Esophagus (tissue), 2 donors: ENCODE results near the gene FAM219B. TPM values are rescaled to one million over a fixed set of nuclear protein-coding genes. Genes with fewer than 3 reads are reported as not detected.

Source experiments
- H3K27ac ChIP-seq, 2 donors: one replicate each; pipeline ENCODE4 v1.5.1; 2013; ENCODE audit warnings: low read depth in 2 of 2, mild to moderate bottlenecking in 2 of 2, inconsistent platforms in 1 of 2, low read length in 1 of 2, moderate library complexity in 1 of 2
- H3K27me3 ChIP-seq, 2 donors: one replicate each; pipeline ENCODE4 v1.6.1; 2013; ENCODE audit warnings: low read length in 2 of 2, control low read depth in 1 of 2, mild to moderate bottlenecking in 1 of 2; ENCODE audit not compliant: insufficient read depth in 2 of 2, control insufficient read depth in 1 of 2
- H3K36me3 ChIP-seq, 2 donors: one replicate each; pipeline ENCODE4 v1.6.1; 2013; ENCODE audit warnings: low read length in 1 of 2; ENCODE audit not compliant: control insufficient read depth in 2 of 2, insufficient read depth in 2 of 2
- H3K4me1 ChIP-seq, 2 donors: one replicate each; pipeline ENCODE4 v1.6.1; 2013; ENCODE audit warnings: low read length in 1 of 2; ENCODE audit not compliant: control insufficient read depth in 2 of 2, insufficient read depth in 2 of 2
- H3K4me3 ChIP-seq, 2 donors: one replicate each; pipeline ENCODE4 v1.5.1; 2013; ENCODE audit warnings: low read length in 2 of 2, mild to moderate bottlenecking in 2 of 2, low read depth in 1 of 2, moderate library complexity in 1 of 2
- H3K9me3 ChIP-seq, 2 donors: one replicate each; pipeline ENCODE4 v1.6.1; 2013; ENCODE audit warnings: mild to moderate bottlenecking in 2 of 2, low read depth in 1 of 2, low read length in 1 of 2, moderate library complexity in 1 of 2; ENCODE audit not compliant: control insufficient read depth in 2 of 2, insufficient read depth in 1 of 2
- WGBS, 2 donors: extraction: QIAGEN DNeasy Blood & Tissue Kit; methylation state at CpG; one replicate each; pipeline ENCODE4 v1.1.7; 2013; 5-methylcytosine and 5-hydroxymethylcytosine counted together
- polyA plus RNA-seq, 2 donors: library from polyadenylated mRNA; stranded (reverse); fragments of 200-250 nt; gene quantifications; one replicate each; pipeline ENCODE4 v1.2.3, GENCODE V29; 2013
- donor health status: healthy with polysubstance abuse.
- donor health status: Bipolar disorder and iron deficiency.

FAM219B gene
- polyA plus RNA-seq, 2 donors, result 46.4 to 53.0 TPM

- Histone ChIP-seq H3K4me3 (no peak overlapping the region), H3K36me3 (no peaks in the 10 kb centered on the region), H3K9me3 (peaks cover 0 to 4% of the 10 kb centered on the region in 2 donors), H3K27ac (no peak overlapping the region), H3K4me1 (peaks cover 0 to 10% of the 10 kb centered on the region in 2 donors), H3K27me3 (no peaks in the 10 kb centered on the region)
- WGBS, 2 donors, result 84 to 86% methylated on average over 5 of the region's 5 CpGs
Observed at GRCh38 chr15:74885461-74885860, 21.2 kb downstream of the FAM219B start.

GRCh38 chr15:74884428-74885223 is 22.0 kb downstream of the FAM219B start:
- H3K27me3 ChIP-seq, result no peaks in the 10 kb centered on the region
- no peaks in the 10 kb centered on the region for H3K36me3 ChIP-seq
- no peak overlapping the region for H3K4me3 ChIP-seq
- H3K27ac ChIP-seq, result no peak overlapping the region
- peaks cover 0 to 6% of the 10 kb centered on the region in 2 donors for H3K4me1 ChIP-seq
- WGBS, 2 donors, result 72 to 79% methylated on average over 4 of the region's 4 CpGs
- peaks cover 0 to 4% of the 10 kb centered on the region in 2 donors for H3K9me3 ChIP-seq

- H3K27me3 ChIP-seq, result no peaks in the 10 kb centered on the region
- no peaks in the 10 kb centered on the region for H3K36me3 ChIP-seq
- H3K4me1 ChIP-seq, result no peaks in the 10 kb centered on the region
- 95 to 96% methylated on average over 6 of the region's 6 CpGs for WGBS, 2 donors
- no peak overlapping the region for H3K27ac ChIP-seq
- peaks cover 0 to 4% of the 10 kb centered on the region in 2 donors for H3K9me3 ChIP-seq
- H3K4me3 ChIP-seq, result no peak overlapping the region
Observed at GRCh38 chr15:74882528-74882927, 24.1 kb downstream of the FAM219B start.

- Histone ChIP-seq H3K4me1 (no peaks in the 10 kb centered on the region), H3K27ac (no peak overlapping the region), H3K4me3 (no peak overlapping the region), H3K36me3 (no peaks in the 10 kb centered on the region), H3K9me3 (peaks cover 0 to 4% of the 10 kb centered on the region in 2 donors), H3K27me3 (no peaks in the 10 kb centered on the region)
- 84 to 89% methylated on average over 4 of the region's 4 CpGs for WGBS, 2 donors
Observed at GRCh38 chr15:74878273-74878672, 28.4 kb downstream of the FAM219B start.

- Histone ChIP-seq H3K27ac (peak overlapping the region; percentile 90 to 97), H3K36me3 (no peaks in the 10 kb centered on the region), H3K27me3 (no peaks in the 10 kb centered on the region), H3K4me1 (peaks cover 4% of the 10 kb centered on the region in 2 donors), H3K9me3 (no peaks in the 10 kb centered on the region), H3K4me3 (peak overlapping the region; percentile 74 to 82)
- 29 to 41% methylated on average over 14 to 16 of the region's 16 CpGs for WGBS, 2 donors
Observed at GRCh38 chr15:74873756-74874424, 32.8 kb downstream of the FAM219B start.

GRCh38 chr15:74873036-74873755 is 33.5 kb downstream of the FAM219B start, which contains the start of gene SCAMP2:
Gene SCAMP2, minus strand, starts transcription at chr15:74873365. Its CDS starts 110 bp downstream, at chr15:74873255.
- Histone ChIP-seq H3K27ac (peak within 1 kb of the TSS; percentile 90 to 97), H3K9me3 (no peaks in the 10 kb centered on the region), H3K4me3 (peak within 1 kb of the TSS; percentile 74 to 82), H3K27me3 (no peaks in the 10 kb centered on the region), H3K36me3 (no peaks in the 10 kb centered on the region), H3K4me1 (peaks cover 4% of the 10 kb centered on the region in 2 donors)
- 1% methylated on average over 35 to 51 of the region's 52 CpGs for WGBS, 2 donors

GRCh38 chr15:74872702-74873035 is 34.0 kb downstream of the FAM219B start:
- peak overlapping the region; percentile 74 to 82 for H3K4me3 ChIP-seq
- no peaks in the 10 kb centered on the region for H3K9me3 ChIP-seq
- peak overlapping the region; percentile 90 to 97 for H3K27ac ChIP-seq
- H3K4me1 ChIP-seq, result peaks cover 4 to 9% of the 10 kb centered on the region in 2 donors
- no peaks in the 10 kb centered on the region for H3K27me3 ChIP-seq
- no peaks in the 10 kb centered on the region for H3K36me3 ChIP-seq
- WGBS, 2 donors, result 0 to 1% methylated on average over 11 of the region's 11 CpGs

- Histone ChIP-seq H3K9me3 (no peaks in the 10 kb centered on the region), H3K27ac (peak overlapping the region; percentile 92 to 93), H3K36me3 (peaks cover 0 to 2% of the 10 kb centered on the region in 2 donors), H3K4me3 (peak overlapping the region in 1 of 2 donors; percentile 13), H3K27me3 (no peaks in the 10 kb centered on the region), H3K4me1 (peaks cover 4 to 17% of the 10 kb centered on the region in 2 donors)
- WGBS, 2 donors, result 15 to 17% methylated on average over 6 of the region's 6 CpGs
Observed at GRCh38 chr15:74870436-74871215, 36.0 kb downstream of the FAM219B start.
